Measurements from ENCODE around the gene RABL6.
A peak's percentile ranks its signal among the peaks of the same experiment; 100 is the strongest.

The RABL6 gene

DNA sequence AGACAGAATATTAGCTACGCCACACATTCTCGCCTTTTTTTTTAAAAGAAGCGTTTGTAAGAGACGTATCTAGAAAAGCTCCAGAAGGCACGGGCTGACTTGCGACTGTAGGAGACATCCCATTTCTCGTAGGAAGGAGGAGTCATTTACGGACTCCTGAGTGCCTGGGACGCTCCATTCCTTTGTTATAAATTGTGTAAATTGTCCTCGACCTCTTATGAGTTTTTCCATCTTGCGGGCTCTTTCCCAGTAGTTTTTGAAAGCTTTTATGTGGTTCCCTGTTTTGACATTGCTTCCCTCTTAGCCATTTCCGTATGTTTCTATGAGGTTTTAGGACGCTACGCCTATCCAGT lies 1.0 kb downstream of the RABL6 start (continued):
- TF ChIP-seq, protein P1, sequence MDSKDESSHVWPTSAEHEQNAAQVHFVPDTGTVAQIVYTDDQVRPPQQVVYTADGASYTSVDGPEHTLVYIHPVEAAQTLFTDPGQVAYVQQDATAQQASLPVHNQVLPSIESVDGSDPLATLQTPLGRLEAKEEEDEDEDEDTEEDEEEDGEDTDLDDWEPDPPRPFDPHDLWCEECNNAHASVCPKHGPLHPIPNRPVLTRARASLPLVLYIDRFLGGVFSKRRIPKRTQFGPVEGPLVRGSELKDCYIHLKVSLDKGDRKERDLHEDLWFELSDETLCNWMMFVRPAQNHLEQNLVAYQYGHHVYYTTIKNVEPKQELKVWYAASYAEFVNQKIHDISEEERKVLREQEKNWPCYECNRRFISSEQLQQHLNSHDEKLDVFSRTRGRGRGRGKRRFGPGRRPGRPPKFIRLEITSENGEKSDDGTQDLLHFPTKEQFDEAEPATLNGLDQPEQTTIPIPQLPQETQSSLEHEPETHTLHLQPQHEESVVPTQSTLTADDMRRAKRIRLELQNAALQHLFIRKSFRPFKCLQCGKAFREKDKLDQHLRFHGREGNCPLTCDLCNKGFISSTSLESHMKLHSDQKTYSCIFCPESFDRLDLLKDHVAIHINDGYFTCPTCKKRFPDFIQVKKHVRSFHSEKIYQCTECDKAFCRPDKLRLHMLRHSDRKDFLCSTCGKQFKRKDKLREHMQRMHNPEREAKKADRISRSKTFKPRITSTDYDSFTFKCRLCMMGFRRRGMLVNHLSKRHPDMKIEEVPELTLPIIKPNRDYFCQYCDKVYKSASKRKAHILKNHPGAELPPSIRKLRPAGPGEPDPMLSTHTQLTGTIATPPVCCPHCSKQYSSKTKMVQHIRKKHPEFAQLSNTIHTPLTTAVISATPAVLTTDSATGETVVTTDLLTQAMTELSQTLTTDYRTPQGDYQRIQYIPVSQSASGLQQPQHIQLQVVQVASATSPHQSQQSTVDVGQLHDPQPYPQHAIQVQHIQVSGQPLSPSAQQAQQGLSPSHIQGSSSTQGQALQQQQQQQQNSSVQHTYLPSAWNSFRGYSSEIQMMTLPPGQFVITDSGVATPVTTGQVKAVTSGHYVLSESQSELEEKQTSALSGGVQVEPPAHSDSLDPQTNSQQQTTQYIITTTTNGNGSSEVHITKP (tag by site-specific recombination; IDR thresholded peaks at IDR 0.05): peak; percentile 93
- peak; percentile 37; the same call in 1 of the 2 replicates for TF ChIP-seq ZIC2 (tag by site-specific recombination; IDR thresholded peaks at IDR 0.05)

DNA sequence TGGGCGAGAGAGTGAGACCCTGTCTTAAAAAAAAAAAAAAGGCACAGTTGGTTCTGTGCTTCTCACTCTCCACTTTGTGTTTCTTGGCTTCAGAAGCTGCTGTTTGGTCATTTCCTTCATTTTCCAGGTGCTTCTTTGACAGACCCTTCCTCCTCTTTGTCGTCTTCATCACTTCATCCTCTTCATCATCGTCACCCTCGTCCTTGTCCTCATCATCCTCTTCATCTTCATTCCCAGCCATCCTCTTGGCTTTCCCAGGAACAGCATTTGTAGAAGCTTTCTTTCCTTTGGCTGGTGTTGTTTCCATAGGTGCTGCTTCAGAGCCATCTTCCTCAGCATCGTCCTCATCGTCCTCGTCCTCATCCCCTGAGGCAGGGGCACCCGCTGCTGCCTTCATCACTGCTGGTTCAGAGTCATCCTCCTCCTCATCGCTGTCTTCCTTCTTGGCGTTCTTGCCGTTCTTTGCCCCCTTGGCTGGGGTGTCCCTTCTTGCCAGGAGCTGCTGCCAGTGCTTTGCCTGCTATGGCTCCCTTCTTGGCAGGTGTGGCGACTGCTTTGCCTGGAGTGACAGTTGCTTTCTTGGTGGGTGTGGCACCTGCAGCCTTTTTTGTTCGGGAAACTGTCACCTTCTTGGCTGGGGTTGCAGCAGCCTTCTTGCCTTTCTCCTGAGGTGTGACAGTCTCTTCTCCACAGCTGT lies 7.1 kb downstream of the RABL6 start:
- CTCF ChIA-PET: interaction anchor here (0.6 to 2.1 kb wide), 7 partner anchors 8 to 260 kb away, joined by 3 to 10 read pairs (median 3); partner anchors contain the start of gene AJM1
- H3K36me3 ChIP-seq (ENCODE audit: control insufficient read depth in 2 of 2, insufficient read depth in 1 of 2, low read length in 2 of 2): peaks cover 18 to 50% of the 10 kb centered on the region in 2 experiments
- no peak overlapping the region for H3K4me3 ChIP-seq (ENCODE audit: low read depth, low read length)
- peaks cover 4% of the 10 kb centered on the region; the same call in 1 of the 2 replicates for H3K4me1 ChIP-seq (ENCODE audit: control insufficient read depth, insufficient read depth, low read length)
- H3K27ac ChIP-seq (ENCODE audit: extremely low read depth, low read depth, low read length): no peak overlapping the region
- TF ChIP-seq ZNF16 (tag by site-specific recombination; IDR thresholded peaks at IDR 0.05; ENCODE audit: low read depth) (peak; percentile 68), KLF9 (tag by site-specific recombination; IDR thresholded peaks at IDR 0.05; ENCODE audit: low read depth) (0 out of 2 replicates have a peak, but pooled peaks have one; percentile 28), ZNF23 (tag by site-specific recombination; IDR thresholded peaks at IDR 0.05; ENCODE audit: borderline replicate concordance) (no peak)
- TF ChIP-seq, protein P2, sequence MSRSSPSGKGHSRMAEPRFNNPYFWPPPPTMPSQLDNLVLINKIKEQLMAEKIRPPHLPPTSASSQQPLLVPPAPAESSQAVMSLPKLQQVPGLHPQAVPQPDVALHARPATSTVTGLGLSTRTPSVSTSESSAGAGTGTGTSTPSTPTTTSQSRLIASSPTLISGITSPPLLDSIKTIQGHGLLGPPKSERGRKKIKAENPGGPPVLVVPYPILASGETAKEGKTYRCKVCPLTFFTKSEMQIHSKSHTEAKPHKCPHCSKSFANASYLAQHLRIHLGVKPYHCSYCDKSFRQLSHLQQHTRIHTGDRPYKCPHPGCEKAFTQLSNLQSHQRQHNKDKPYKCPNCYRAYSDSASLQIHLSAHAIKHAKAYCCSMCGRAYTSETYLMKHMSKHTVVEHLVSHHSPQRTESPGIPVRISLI (tag by site-specific recombination; IDR thresholded peaks at IDR 0.05): no peak
- TF ChIP-seq, protein P3, sequence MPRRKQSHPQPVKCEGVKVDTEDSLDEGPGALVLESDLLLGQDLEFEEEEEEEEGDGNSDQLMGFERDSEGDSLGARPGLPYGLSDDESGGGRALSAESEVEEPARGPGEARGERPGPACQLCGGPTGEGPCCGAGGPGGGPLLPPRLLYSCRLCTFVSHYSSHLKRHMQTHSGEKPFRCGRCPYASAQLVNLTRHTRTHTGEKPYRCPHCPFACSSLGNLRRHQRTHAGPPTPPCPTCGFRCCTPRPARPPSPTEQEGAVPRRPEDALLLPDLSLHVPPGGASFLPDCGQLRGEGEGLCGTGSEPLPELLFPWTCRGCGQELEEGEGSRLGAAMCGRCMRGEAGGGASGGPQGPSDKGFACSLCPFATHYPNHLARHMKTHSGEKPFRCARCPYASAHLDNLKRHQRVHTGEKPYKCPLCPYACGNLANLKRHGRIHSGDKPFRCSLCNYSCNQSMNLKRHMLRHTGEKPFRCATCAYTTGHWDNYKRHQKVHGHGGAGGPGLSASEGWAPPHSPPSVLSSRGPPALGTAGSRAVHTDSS (tag by site-specific recombination; IDR thresholded peaks at IDR 0.05): peak; percentile 95
- no peaks in the 10 kb centered on the region for H3K9me3 ChIP-seq (ENCODE audit: control insufficient read depth, insufficient read depth, low read depth, low read length)
- POLR2A ChIA-PET: interaction anchor here (2.0 kb wide), 1 partner anchor 15 kb away, joined by 5 read pairs; no protein-coding TSS in a partner anchor

DNA sequence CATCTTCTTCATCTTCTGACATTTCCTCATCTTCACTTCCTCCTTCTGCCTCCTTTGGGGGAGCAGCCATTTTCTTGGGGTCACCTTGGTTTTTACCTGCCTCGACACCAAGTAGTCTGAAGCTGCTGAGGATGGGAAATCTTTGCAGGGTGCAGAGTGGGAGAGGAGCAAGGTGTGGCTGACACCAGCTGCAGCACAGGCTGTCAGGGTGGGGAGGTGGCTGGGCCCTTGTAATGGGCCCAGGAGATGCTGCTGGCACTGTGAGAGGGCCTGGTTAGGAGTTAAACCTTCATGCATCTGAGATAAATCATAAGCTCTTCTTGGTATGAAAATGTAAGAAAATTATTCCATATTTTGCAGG lies 7.7 kb downstream of the RABL6 start:
- H3K27ac ChIP-seq (ENCODE audit: extremely low read depth, low read depth, low read length): no peak overlapping the region
- H3K9me3 ChIP-seq (ENCODE audit: control insufficient read depth, insufficient read depth, low read depth, low read length): no peaks in the 10 kb centered on the region
- H3K4me3 ChIP-seq (ENCODE audit: low read depth, low read length): no peak overlapping the region
- ChIA-PET CTCF (interaction anchor here (0.6 to 2.1 kb wide), 9 partner anchors 13 to 452 kb away, joined by 3 to 10 read pairs (median 3); partner anchors contain the start of gene AJM1), POLR2A (interaction anchor here (0.9 to 2.0 kb wide), 3 partner anchors 9 to 15 kb away, joined by 3 to 5 read pairs (median 5); no protein-coding TSS in a partner anchor)
- no peaks in the 10 kb centered on the region for H3K4me1 ChIP-seq (ENCODE audit: control insufficient read depth, insufficient read depth, low read length)
- TF ChIP-seq, protein P4, sequence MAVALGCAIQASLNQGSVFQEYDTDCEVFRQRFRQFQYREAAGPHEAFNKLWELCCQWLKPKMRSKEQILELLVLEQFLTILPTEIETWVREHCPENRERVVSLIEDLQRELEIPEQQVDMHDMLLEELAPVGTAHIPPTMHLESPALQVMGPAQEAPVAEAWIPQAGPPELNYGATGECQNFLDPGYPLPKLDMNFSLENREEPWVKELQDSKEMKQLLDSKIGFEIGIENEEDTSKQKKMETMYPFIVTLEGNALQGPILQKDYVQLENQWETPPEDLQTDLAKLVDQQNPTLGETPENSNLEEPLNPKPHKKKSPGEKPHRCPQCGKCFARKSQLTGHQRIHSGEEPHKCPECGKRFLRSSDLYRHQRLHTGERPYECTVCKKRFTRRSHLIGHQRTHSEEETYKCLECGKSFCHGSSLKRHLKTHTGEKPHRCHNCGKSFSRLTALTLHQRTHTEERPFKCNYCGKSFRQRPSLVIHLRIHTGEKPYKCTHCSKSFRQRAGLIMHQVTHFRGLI (tag by site-specific recombination; IDR thresholded peaks at IDR 0.05): no peak
- no peak for TF ChIP-seq ZNF10 (tag by site-specific recombination; IDR thresholded peaks at IDR 0.05)
- TF ChIP-seq ZNF341 (tag by site-specific recombination; IDR thresholded peaks at IDR 0.05; ENCODE audit: low read depth): peak; percentile 58; the same call in 1 of the 2 replicates
- H3K36me3 ChIP-seq (ENCODE audit: control insufficient read depth in 2 of 2, insufficient read depth in 1 of 2, low read length in 2 of 2): peaks cover 21 to 46% of the 10 kb centered on the region in 2 experiments
